A549 (cell line): ENCODE measurements around the gene CBX5. TPM values are rescaled to one million over a fixed set of nuclear protein-coding genes. Genes with fewer than 3 reads are reported as not detected.

Experiments
- ATAC-seq, 2 experiments: fragments of 200-7000 bp in 1 of 2; fragments of >200 bp in 1 of 2; cut with Nextera tagmentation in 1 of 2; cut with Tn5 transposase in 1 of 2; 3 replicates each; pipeline versions ENCODE4 v1.8.0 to v1.9.1; 2018 to 2020; ENCODE audit warnings: mild to moderate bottlenecking in 1 of 2, moderate library complexity in 1 of 2
- CTCF ChIA-PET: fragments of 300-600 bp; sonication (Branson Sonifier 250); formaldehyde crosslinking; extraction: SDS; loops from one replicate; lab custom pipeline; 2021; ENCODE audit warnings: antibody characterized with exemption, inconsistent platforms; lab: Yijun Ruan, JAX
- POLR2A ChIA-PET: fragments of 350-600 bp; formaldehyde crosslinking; extraction: SDS; loops from one replicate; lab custom pipeline; 2021; ENCODE audit warnings: antibody characterized with exemption, inconsistent platforms; lab: Yijun Ruan, JAX
- DNase-seq, 2 experiments: peaks; one replicate each; pipeline versions ENCODE4 v3.0.0 to v3.0.0-alpha.2; 2011 to 2016; ENCODE audit warnings: low read depth in 1 of 2, low spot score in 1 of 2
- FAIRE-seq: peaks from 2 replicates; lab custom pipeline; 2011; peaks lifted over from hg19 to GRCh38; lab: Jason Lieb, UNC
- H3K27ac ChIP-seq, 2 experiments: fragments of >200 bp; sonication (Bioruptor Twin); formaldehyde crosslinking; 3 replicates each; pipeline ENCODE4 v1.5.1; 2016 to 2017
- H3K4me1 ChIP-seq: fragments of >200 bp; sonication (Bioruptor Twin); formaldehyde crosslinking; 3 replicates; pipeline ENCODE4 v1.6.1; 2016
- H3K4me2 ChIP-seq: fragments of >200 bp; sonication (Bioruptor Twin); formaldehyde crosslinking; 3 replicates; pipeline ENCODE4 v1.6.1; 2016
- H3K4me3 ChIP-seq: fragments of >200 bp; sonication (Bioruptor Twin); formaldehyde crosslinking; 3 replicates; pipeline ENCODE4 v1.5.1; 2016
- H3K9me3 ChIP-seq: fragments of >200 bp; sonication (Bioruptor Twin); formaldehyde crosslinking; 3 replicates; pipeline ENCODE4 v1.6.1; 2016
- CBX2 ChIP-seq: fragments of 200-600 bp; sonication (generic); IDR thresholded peaks from 2 replicates; pipeline ENCODE4 v1.6.1; 2016; ENCODE audit warnings: low read depth, mild to moderate bottlenecking, borderline replicate concordance
- CEBPB ChIP-seq, 2 experiments: fragments of >200 bp in 1 of 2; sonication (Bioruptor Twin) in 1 of 2; formaldehyde crosslinking in 1 of 2; IDR thresholded peaks; 2 replicates each; pipeline ENCODE4 v1.6.1; 2012 to 2016
- EHF ChIP-seq: fragments of 250-450 bp; sonication (Bioruptor Pico); IDR thresholded peaks from 2 replicates; pipeline ENCODE4 v1.5.0; 2020; ENCODE audit warnings: mild to moderate bottlenecking
- EHMT2 ChIP-seq: fragments of 200-600 bp; sonication (generic); IDR thresholded peaks from 2 replicates; pipeline ENCODE4 v1.6.1; 2016; ENCODE audit warnings: antibody characterized with exemption, low read depth, mild to moderate bottlenecking, moderate library complexity
- FOSB ChIP-seq: fragments of 250-450 bp; sonication (Bioruptor Pico); IDR thresholded peaks from 2 replicates; pipeline ENCODE4 v1.5.0; 2020; ENCODE audit warnings: mild to moderate bottlenecking, moderate library complexity
- FOSL2 ChIP-seq, 2 experiments: fragments of 450-650 bp in 1 of 2; fragments of >200 bp in 1 of 2; sonication (Bioruptor Twin) in 1 of 2; formaldehyde crosslinking; IDR thresholded peaks; 2 replicates each; pipeline versions ENCODE4 v1.5.0 to v1.6.1; 2016 to 2020; ENCODE audit warnings: mild to moderate bottlenecking in 1 of 2, moderate library complexity in 1 of 2
- HDAC2 ChIP-seq: fragments of 200-600 bp; sonication (generic); IDR thresholded peaks from 2 replicates; pipeline ENCODE4 v1.6.1; 2016
- HEYL ChIP-seq: fragments of 250-450 bp; sonication (Bioruptor Pico); IDR thresholded peaks from 2 replicates; pipeline ENCODE4 v1.8.0; 2021; ENCODE audit warnings: mild to moderate bottlenecking, moderate library complexity
- JUNB ChIP-seq: fragments of >200 bp; sonication (Bioruptor Twin); formaldehyde crosslinking; IDR thresholded peaks from 2 replicates; pipeline ENCODE4 v1.6.1; 2016
- MYC ChIP-seq: IDR thresholded peaks from 2 replicates; pipeline ENCODE4 v1.6.1; 2012; ENCODE audit warnings: mild to moderate bottlenecking, inconsistent platforms, low read length, improper control_type of control experiment, borderline replicate concordance
- NFE2L2 ChIP-seq: fragments of 150-350 bp; conservative IDR thresholded peaks from 2 replicates; pipeline ENCODE4 v1.6.1; 2014; ENCODE audit warnings: low read length
- NR3C1 ChIP-seq: fragments of >200 bp; sonication (Bioruptor Twin); formaldehyde crosslinking; IDR thresholded peaks from 3 replicates; pipeline ENCODE4 v1.6.1; 2017
- PHF8 ChIP-seq: fragments of 200-600 bp; sonication (generic); IDR thresholded peaks from 2 replicates; pipeline ENCODE4 v1.6.1; 2016; ENCODE audit warnings: low read depth, mild to moderate bottlenecking, antibody characterized with exemption, moderate library complexity, borderline replicate concordance
- RAD21 ChIP-seq, 2 experiments: fragments of >200 bp in 1 of 2; sonication (Bioruptor Twin) in 1 of 2; formaldehyde crosslinking in 1 of 2; IDR thresholded peaks in 1 of 2; conservative IDR thresholded peaks in 1 of 2; 2 replicates in 1 of 2; 3 replicates in 1 of 2; pipeline ENCODE4 v1.6.1; 2012 to 2018; ENCODE audit warnings: inconsistent platforms in 1 of 2
- RCOR1 ChIP-seq: fragments of 150-350 bp; IDR thresholded peaks from 2 replicates; pipeline ENCODE4 v1.6.1; 2014; ENCODE audit warnings: antibody characterized with exemption, low read length, low read depth
- SMC3 ChIP-seq: fragments of >200 bp; sonication (Bioruptor Twin); formaldehyde crosslinking; IDR thresholded peaks from 3 replicates; pipeline ENCODE4 v1.6.1; 2018; ENCODE audit warnings: inconsistent platforms
- SREBF2 ChIP-seq: fragments of 450-650 bp; IDR thresholded peaks from 2 replicates; pipeline ENCODE4 v1.6.1; 2014; ENCODE audit warnings: mild to moderate bottlenecking, moderate library complexity
- TP53 ChIP-seq: fragments of 250-450 bp; sonication (Bioruptor Pico); IDR thresholded peaks from 2 replicates; pipeline ENCODE4 v1.5.0; 2021; ENCODE audit warnings: mild to moderate bottlenecking, moderate library complexity
- ZC3H11A ChIP-seq: fragments of 450-650 bp; IDR thresholded peaks from 2 replicates; pipeline ENCODE4 v1.6.1; 2014; ENCODE audit warnings: antibody characterized with exemption, mild to moderate bottlenecking
- WGBS: methylation state at CpG from one replicate; pipeline ENCODE4 v1.1.6; 2017; ENCODE audit errors: missing lambda C conversion rate; 5-methylcytosine and 5-hydroxymethylcytosine counted together
- polyA plus RNA-seq, 4 experiments: library from polyadenylated mRNA; depleted of rRNA in 3 of 4; stranded (reverse); fragments of >200 nt; fragmentation: RNase III in 1 of 4; extraction: RNeasy Plus Mini Kit Qiagen cat#74134 plus additional on column Dnase treatment in 1 of 4; gene quantifications; 2 replicates in 3 of 4; 3 replicates in 1 of 4; pipeline ENCODE4 v1.2.3, GENCODE V29; 2011 to 2017
- TF ChIP-seq, protein P1 (sequence below): fragments of 200-600 bp; sonication (generic); IDR thresholded peaks from 2 replicates; pipeline ENCODE4 v1.6.1; 2016; ENCODE audit warnings: antibody characterized with exemption, mild to moderate bottlenecking, moderate library complexity
- TF ChIP-seq, protein P2 (sequence below): IDR thresholded peaks from 2 replicates; pipeline ENCODE4 v1.6.1; 2012
- TF ChIP-seq, protein P3 (sequence below): IDR thresholded peaks from 2 replicates; pipeline ENCODE4 v1.6.1; 2012; ENCODE audit warnings: low read depth, borderline replicate concordance
- TF ChIP-seq, protein P4 (sequence below): fragments of >200 bp; sonication (Bioruptor Twin); formaldehyde crosslinking; IDR thresholded peaks from 3 replicates; pipeline ENCODE4 v1.5.1; 2016
- TF ChIP-seq, protein P5 (sequence below): fragments of >200 bp; sonication (Bioruptor Twin); formaldehyde crosslinking; IDR thresholded peaks from 2 replicates; pipeline ENCODE4 v1.6.1; 2016

CBX5 gene
- polyA plus RNA-seq, 2 of the 4 experiments (the other 2 are of a cell fraction): 39.5 to 129 TPM

DNA sequence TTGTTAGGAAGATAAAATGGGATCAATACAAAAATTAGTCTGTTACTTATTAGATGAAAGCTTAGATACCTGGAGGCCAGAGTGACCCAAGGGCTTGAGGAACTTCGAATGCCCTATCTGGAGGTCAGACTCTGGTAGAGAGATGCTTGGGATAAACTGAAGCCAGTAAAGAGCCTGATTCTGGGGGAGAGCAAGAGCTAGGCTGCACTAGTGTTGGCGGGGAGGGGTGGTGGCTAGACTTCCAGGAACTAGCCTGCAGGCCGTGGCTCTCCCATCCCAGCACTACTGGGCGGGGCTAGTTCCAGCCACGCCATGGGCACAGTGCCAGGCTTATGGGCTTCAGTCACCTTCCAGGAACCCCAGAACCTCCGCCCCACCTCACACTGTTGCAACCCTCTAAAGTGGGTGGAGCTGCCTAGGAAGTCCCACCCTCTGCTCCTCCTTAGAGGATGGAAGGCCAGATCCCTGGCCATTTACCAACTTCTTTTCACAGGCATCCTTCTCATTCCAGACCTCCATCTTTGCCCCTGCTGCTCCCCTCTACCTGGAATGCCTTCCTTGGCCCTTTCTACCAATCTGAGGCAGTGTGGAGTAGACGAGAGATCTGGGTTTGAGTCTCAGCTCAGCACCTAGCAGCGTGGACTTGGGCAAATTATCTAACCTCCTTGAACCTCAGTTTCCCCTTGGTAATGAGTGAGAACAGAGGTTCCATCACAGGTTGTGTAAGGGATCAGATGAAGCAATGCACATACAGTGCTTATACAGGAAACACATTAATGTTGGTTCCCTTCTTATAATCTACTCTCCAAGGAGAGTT is 27.2 kb upstream of the CBX5 start (continued):
- TF ChIP-seq, protein P1, sequence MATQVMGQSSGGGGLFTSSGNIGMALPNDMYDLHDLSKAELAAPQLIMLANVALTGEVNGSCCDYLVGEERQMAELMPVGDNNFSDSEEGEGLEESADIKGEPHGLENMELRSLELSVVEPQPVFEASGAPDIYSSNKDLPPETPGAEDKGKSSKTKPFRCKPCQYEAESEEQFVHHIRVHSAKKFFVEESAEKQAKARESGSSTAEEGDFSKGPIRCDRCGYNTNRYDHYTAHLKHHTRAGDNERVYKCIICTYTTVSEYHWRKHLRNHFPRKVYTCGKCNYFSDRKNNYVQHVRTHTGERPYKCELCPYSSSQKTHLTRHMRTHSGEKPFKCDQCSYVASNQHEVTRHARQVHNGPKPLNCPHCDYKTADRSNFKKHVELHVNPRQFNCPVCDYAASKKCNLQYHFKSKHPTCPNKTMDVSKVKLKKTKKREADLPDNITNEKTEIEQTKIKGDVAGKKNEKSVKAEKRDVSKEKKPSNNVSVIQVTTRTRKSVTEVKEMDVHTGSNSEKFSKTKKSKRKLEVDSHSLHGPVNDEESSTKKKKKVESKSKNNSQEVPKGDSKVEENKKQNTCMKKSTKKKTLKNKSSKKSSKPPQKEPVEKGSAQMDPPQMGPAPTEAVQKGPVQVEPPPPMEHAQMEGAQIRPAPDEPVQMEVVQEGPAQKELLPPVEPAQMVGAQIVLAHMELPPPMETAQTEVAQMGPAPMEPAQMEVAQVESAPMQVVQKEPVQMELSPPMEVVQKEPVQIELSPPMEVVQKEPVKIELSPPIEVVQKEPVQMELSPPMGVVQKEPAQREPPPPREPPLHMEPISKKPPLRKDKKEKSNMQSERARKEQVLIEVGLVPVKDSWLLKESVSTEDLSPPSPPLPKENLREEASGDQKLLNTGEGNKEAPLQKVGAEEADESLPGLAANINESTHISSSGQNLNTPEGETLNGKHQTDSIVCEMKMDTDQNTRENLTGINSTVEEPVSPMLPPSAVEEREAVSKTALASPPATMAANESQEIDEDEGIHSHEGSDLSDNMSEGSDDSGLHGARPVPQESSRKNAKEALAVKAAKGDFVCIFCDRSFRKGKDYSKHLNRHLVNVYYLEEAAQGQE: no peak
- TF ChIP-seq RCOR1: no peak
- no peak for TF ChIP-seq FOSB (CRISPR knock-in tag)
- TF ChIP-seq, protein P2, sequence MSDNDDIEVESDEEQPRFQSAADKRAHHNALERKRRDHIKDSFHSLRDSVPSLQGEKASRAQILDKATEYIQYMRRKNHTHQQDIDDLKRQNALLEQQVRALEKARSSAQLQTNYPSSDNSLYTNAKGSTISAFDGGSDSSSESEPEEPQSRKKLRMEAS: no peak
- TF ChIP-seq EHMT2: no peak
- no peak for TF ChIP-seq NFE2L2
- TF ChIP-seq SREBF2: no peak
- TF ChIP-seq, protein P3, sequence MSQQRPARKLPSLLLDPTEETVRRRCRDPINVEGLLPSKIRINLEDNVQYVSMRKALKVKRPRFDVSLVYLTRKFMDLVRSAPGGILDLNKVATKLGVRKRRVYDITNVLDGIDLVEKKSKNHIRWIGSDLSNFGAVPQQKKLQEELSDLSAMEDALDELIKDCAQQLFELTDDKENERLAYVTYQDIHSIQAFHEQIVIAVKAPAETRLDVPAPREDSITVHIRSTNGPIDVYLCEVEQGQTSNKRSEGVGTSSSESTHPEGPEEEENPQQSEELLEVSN: no peak
- TF ChIP-seq, all 56 proteins: peak for 0

DNA sequence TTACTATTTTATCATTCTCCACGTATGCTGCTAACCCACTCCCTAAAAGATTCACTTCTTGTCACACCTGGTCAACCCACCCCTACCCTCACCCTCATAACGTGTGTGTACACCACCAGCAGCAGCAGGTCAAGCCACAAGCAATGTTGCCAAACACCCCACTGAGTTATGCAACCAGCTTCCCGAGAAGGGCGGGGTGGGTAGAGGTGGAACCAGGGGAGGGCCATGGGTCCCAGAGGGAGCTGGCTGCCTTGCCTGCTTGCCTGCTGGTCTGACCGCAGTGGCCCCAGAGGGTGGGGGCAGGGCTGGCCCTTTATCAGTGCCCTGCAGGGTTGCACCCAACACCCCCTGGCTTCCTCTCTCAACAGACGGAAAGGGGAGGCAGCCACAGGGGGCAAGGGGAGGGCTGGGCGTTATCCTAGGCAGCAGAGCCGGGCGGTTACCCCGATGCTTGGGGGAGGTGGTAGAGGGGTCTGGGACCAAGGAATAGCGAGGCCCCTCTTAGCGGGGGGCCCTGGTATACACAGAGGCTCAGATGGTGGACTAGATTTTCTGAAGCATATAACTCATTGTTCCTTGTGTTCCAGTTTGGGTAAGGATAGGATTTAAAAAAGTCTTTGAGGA is 24.4 kb upstream of the CBX5 start:
- WGBS: 29% methylated on average over 12 of the region's 12 CpGs
- Histone ChIP-seq H3K9me3 (no peaks in the 10 kb centered on the region), H3K4me1 (peaks cover 44% of the 10 kb centered on the region), H3K27ac (peak overlapping the region; percentile 35 to 77; a peak in 4 of 6 replicates), H3K4me3 (no peak overlapping the region), H3K4me2 (peak overlapping the region; percentile 60)
- ATAC-seq (peak; percentile 32 to 33; a peak in 3 of 6 replicates), DNase-seq (peak in 1 of 2 experiments; percentile 58), FAIRE-seq (no peak)
- POLR2A ChIA-PET: no interaction called here
- CTCF ChIA-PET: interaction anchor here (1.7 to 3.8 kb wide), 3 partner anchors 10 to 32 kb away, joined by 3 to 20 read pairs (median 7); no protein-coding TSS in a partner anchor
- no peak for TF ChIP-seq SMC3
- TF ChIP-seq MYC: no peak
- TF ChIP-seq PHF8: no peak
- TF ChIP-seq, protein P4, sequence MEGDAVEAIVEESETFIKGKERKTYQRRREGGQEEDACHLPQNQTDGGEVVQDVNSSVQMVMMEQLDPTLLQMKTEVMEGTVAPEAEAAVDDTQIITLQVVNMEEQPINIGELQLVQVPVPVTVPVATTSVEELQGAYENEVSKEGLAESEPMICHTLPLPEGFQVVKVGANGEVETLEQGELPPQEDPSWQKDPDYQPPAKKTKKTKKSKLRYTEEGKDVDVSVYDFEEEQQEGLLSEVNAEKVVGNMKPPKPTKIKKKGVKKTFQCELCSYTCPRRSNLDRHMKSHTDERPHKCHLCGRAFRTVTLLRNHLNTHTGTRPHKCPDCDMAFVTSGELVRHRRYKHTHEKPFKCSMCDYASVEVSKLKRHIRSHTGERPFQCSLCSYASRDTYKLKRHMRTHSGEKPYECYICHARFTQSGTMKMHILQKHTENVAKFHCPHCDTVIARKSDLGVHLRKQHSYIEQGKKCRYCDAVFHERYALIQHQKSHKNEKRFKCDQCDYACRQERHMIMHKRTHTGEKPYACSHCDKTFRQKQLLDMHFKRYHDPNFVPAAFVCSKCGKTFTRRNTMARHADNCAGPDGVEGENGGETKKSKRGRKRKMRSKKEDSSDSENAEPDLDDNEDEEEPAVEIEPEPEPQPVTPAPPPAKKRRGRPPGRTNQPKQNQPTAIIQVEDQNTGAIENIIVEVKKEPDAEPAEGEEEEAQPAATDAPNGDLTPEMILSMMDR: no peak
- TF ChIP-seq HEYL (CRISPR knock-in tag): no peak
- TF ChIP-seq RAD21 (conservative IDR thresholded peaks at IDR 0.05 in 1 of 2, IDR thresholded peaks at IDR 0.05 in 1 of 2): no peak
- no peak for TF ChIP-seq FOSL2 (IDR thresholded peaks at IDR 0.05)
- TF ChIP-seq FOSL2 (CRISPR knock-in tag; IDR thresholded peaks at IDR 0.05): no peak
- no peak for TF ChIP-seq TP53 (CRISPR knock-in tag)
- no peak for TF ChIP-seq EHF (CRISPR knock-in tag)
- TF ChIP-seq NR3C1: no peak
- TF ChIP-seq, protein P5, sequence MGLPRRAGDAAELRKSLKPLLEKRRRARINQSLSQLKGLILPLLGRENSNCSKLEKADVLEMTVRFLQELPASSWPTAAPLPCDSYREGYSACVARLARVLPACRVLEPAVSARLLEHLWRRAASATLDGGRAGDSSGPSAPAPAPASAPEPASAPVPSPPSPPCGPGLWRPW: peak; percentile 18; the same call in 1 of the 2 replicates
- peak; percentile 90 to 93; a peak in 3 of 4 replicates for TF ChIP-seq CEBPB (IDR thresholded peaks at IDR 0.05)
- TF ChIP-seq ZC3H11A: no peak
- TF ChIP-seq JUNB: no peak
- TF ChIP-seq, protein P3: no peak
- no peak for TF ChIP-seq HDAC2
- no peak for TF ChIP-seq CBX2
